ENCODE data around the gene ARAP1.

- TF ChIP-seq CTCF (IDR thresholded peaks at IDR 0.05) = no peak
- no peak for TF ChIP-seq POLR2A (IDR thresholded peaks at IDR 0.05)
These were observed 40.3 kb upstream of the ARAP1 start for GRCh38 chr11:72792437-72793021.
